ENCODE measurements around the gene FAM81B. TPM values are rescaled to one million over a fixed set of nuclear protein-coding genes. Genes with fewer than 3 reads are reported as not detected.
A peak's percentile ranks its signal among the peaks of the same experiment; 100 is the strongest.

The FAM81B gene
- polyA plus RNA-seq, 3 donors = not detected

GRCh38 chr5:95471487-95471886, 80.3 kb downstream of the FAM81B start:
- Histone ChIP-seq H3K4me2 (replicated peaks; ENCODE audit: extremely low read depth, low read length, poor library complexity, severe bottlenecking) (no peak overlapping the region), H3K4me1 (ENCODE audit: control insufficient read depth in 1 of 2, insufficient read depth in 2 of 2, low read length in 2 of 2) (no peaks in the 10 kb centered on the region), H3K36me3 (replicated peaks in 1 of 2; ENCODE audit: control insufficient read depth in 1 of 2, insufficient read depth in 2 of 2, low read length in 2 of 2) (peaks cover 45 to 63% of the 10 kb centered on the region in 2 donors), H3K27me3 (ENCODE audit: control insufficient read depth in 2 of 2, insufficient read depth in 2 of 2, low read length in 2 of 2) (no peaks in the 10 kb centered on the region), H3K79me2 (ENCODE audit: insufficient read depth, low read length) (no peaks in the 10 kb centered on the region), H4K20me1 (ENCODE audit: insufficient read depth, low read length) (no peaks in the 10 kb centered on the region), H3K9me3 (replicated peaks in 1 of 2; ENCODE audit: control insufficient read depth in 1 of 2, insufficient read depth in 1 of 2, low read length in 2 of 2) (no peaks in the 10 kb centered on the region), H2AFZ (ENCODE audit: insufficient read depth, low read depth, low read length, poor library complexity, severe bottlenecking) (no peak overlapping the region), H3K27ac (ENCODE audit: low read depth in 1 of 2, low read length in 2 of 2) (no peak overlapping the region), H3K9ac (ENCODE audit: insufficient read depth, low read length, poor library complexity, severe bottlenecking) (no peak overlapping the region), H3K4me3 (replicated peaks in 1 of 3; ENCODE audit: low read depth in 2 of 3, low read length in 3 of 3) (no peak overlapping the region)
- Mint-ChIP-seq H3K36me3 (peaks cover 50 to 58% of the 10 kb centered on the region in 2 donors), H3K4me1 (no peaks in the 10 kb centered on the region), H3K27ac (no peak overlapping the region), H3K4me3 (no peak overlapping the region), H3K27me3 (ENCODE audit: low read depth in 3 of 3) (peaks cover 0 to 2% (median 0%) of the 10 kb centered on the region in 3 donors), H3K9me3 (peaks cover 0 to 4% (median 3%) of the 10 kb centered on the region in 7 donors)
- TF ChIP-seq CTCF (IDR thresholded peaks at IDR 0.05) = no peak
- no CpG with 5 or more reads among the region's 1 CpG for WGBS (ENCODE audit: insufficient coverage)
- no peak for DNase-seq
- intact Hi-C loops (cut with micrococcal nuclease) = no loop called here

DNA sequence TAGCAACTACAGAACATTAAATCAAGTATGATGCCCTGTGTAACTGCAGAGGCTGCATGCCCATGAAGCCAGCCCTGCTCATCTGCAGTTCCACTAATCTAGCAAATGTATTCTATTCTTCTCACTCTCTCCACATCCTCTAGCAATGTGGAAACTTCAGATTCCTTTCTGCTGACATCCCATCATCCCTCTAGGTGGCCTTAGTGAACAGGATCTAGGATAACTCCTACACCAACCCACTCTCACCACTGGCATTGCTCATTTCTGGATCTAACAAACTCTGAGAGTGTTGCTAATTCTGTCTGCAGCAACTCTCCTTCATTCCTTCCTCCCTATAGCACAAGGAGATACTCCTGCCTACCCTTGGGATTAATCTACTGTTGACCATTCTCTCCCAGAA, 80.8 kb downstream of the FAM81B start:
- Histone ChIP-seq H3K27ac (ENCODE audit: low read depth in 1 of 2, low read length in 2 of 2) (no peak overlapping the region), H2AFZ (ENCODE audit: insufficient read depth, low read depth, low read length, poor library complexity, severe bottlenecking) (no peak overlapping the region), H3K4me2 (replicated peaks; ENCODE audit: extremely low read depth, low read length, poor library complexity, severe bottlenecking) (no peak overlapping the region), H3K9ac (ENCODE audit: insufficient read depth, low read length, poor library complexity, severe bottlenecking) (no peak overlapping the region), H4K20me1 (ENCODE audit: insufficient read depth, low read length) (no peaks in the 10 kb centered on the region), H3K4me1 (ENCODE audit: control insufficient read depth in 1 of 2, insufficient read depth in 2 of 2, low read length in 2 of 2) (no peaks in the 10 kb centered on the region), H3K36me3 (replicated peaks in 1 of 2; ENCODE audit: control insufficient read depth in 1 of 2, insufficient read depth in 2 of 2, low read length in 2 of 2) (peaks cover 46 to 63% of the 10 kb centered on the region in 2 donors), H3K9me3 (replicated peaks in 1 of 2; ENCODE audit: control insufficient read depth in 1 of 2, insufficient read depth in 1 of 2, low read length in 2 of 2) (no peaks in the 10 kb centered on the region), H3K79me2 (ENCODE audit: insufficient read depth, low read length) (no peaks in the 10 kb centered on the region), H3K4me3 (replicated peaks in 1 of 3; ENCODE audit: low read depth in 2 of 3, low read length in 3 of 3) (no peak overlapping the region), H3K27me3 (ENCODE audit: control insufficient read depth in 2 of 2, insufficient read depth in 2 of 2, low read length in 2 of 2) (no peaks in the 10 kb centered on the region)
- H3K4me3 Mint-ChIP-seq = no peak overlapping the region
- peaks cover 0 to 4% (median 3%) of the 10 kb centered on the region in 7 donors for H3K9me3 Mint-ChIP-seq
- peaks cover 0 to 2% (median 0%) of the 10 kb centered on the region in 3 donors for H3K27me3 Mint-ChIP-seq (ENCODE audit: low read depth in 3 of 3)
- intact Hi-C loops (cut with micrococcal nuclease) = no loop called here
- TF ChIP-seq CTCF (IDR thresholded peaks at IDR 0.05) = no peak
- peaks cover 48 to 55% of the 10 kb centered on the region in 2 donors for H3K36me3 Mint-ChIP-seq
- DNase-seq = no peak
- peak overlapping the region in 4 of 7 donors; percentile 9 to 55 (median 36) for H3K27ac Mint-ChIP-seq
- H3K4me1 Mint-ChIP-seq = no peaks in the 10 kb centered on the region

Data from CD14-positive monocyte (primary cell).